ENCODE data around the gene SHLD1. TPM values are rescaled to one million over a fixed set of nuclear protein-coding genes. Genes with fewer than 3 reads are reported as not detected.
"Not testable (repeated sequence)": the region's sequence is repeated elsewhere in the genome, so short reads cannot be mapped to it uniquely, and the experiment has no call there.

Gene SHLD1
- total RNA-seq, 1 experiment from 2014 or later = 6.7 TPM

- no peak overlapping the region for H2BK12ac ChIP-seq (ENCODE audit: insufficient read length, low read depth, low read length)
These were observed 30.6 kb downstream of the SHLD1 start for GRCh38 chr20:5780846-5781217.

DNA sequence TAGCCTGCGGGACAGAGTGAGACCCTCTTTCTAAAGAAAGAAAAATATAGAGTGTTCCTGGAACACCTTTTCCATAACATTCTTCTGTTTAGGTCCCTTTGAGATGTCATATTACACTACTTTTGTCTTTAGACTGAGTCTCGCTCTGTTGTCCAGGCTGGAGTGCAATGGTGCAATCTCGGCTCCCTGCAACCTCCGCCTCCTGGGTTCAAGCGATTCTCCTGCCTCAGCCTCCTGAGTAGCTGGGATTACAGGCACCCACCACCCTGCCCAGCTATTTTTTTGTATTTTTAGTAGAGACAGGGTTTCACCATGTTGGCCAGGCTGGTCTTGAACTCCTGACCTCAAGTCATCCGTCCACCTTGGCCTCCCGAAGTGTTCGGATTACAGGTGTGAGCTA lies 31.2 kb downstream of the SHLD1 start:
- H2BK20ac ChIP-seq (ENCODE audit: low read depth, low read length, poor library complexity, severe bottlenecking); H4K20me1 ChIP-seq (ENCODE audit: control insufficient read depth, insufficient read depth, insufficient read length); H3T11ph ChIP-seq (ENCODE audit: low read length); H3K4me3 Mint-ChIP-seq; H2BK15ac ChIP-seq (ENCODE audit: low read depth, low read length); H2BK120ac ChIP-seq (ENCODE audit: low read depth, low read length, poor library complexity, severe bottlenecking); DNase-seq; H3K27ac Mint-ChIP-seq; H3K4me1 ChIP-seq (ENCODE audit: insufficient read depth, low read length); H3K27me3 Mint-ChIP-seq (ENCODE audit: low read depth); H3K23ac ChIP-seq (ENCODE audit: insufficient read length, low read depth, low read length); H3K14ac ChIP-seq (ENCODE audit: insufficient read depth, low read length); H3K4me2 ChIP-seq (ENCODE audit: insufficient read depth, insufficient read length, low read length); H3K4me1 Mint-ChIP-seq; H3K18ac ChIP-seq (ENCODE audit: insufficient read length, low read depth, low read length); H4K91ac ChIP-seq (ENCODE audit: insufficient read length, low read depth, low read length); H3K79me2 ChIP-seq (ENCODE audit: insufficient read depth, low read length); H3K9me3 Mint-ChIP-seq; H2BK12ac ChIP-seq (ENCODE audit: insufficient read length, low read depth, low read length); H3K27me3 ChIP-seq (ENCODE audit: insufficient read depth, low read length); H2AFZ ChIP-seq (ENCODE audit: low read length); H4K8ac ChIP-seq (replicated peaks; ENCODE audit: insufficient read length, low read depth, low read length); H2AK5ac ChIP-seq (ENCODE audit: insufficient read length, low read length); H3K56ac ChIP-seq (ENCODE audit: insufficient read length, low read depth, low read length); H3K9me3 ChIP-seq (ENCODE audit: control insufficient read depth, low read depth, low read length); H3K23me2 ChIP-seq (ENCODE audit: insufficient read length, low read depth, low read length, poor library complexity, severe bottlenecking); H3K4ac ChIP-seq (ENCODE audit: low read depth, low read length); H4K5ac ChIP-seq (ENCODE audit: insufficient read length, low read depth, low read length); H2BK5ac ChIP-seq (ENCODE audit: insufficient read length, low read length); H3K27ac ChIP-seq (ENCODE audit: insufficient read length, low read depth, low read length); H3K79me1 ChIP-seq (ENCODE audit: insufficient read depth, low read depth, low read length, poor library complexity, severe bottlenecking); H3K9ac ChIP-seq (ENCODE audit: extremely low read depth, insufficient read length, low read length): not testable (repeated sequence)
- WGBS (ENCODE audit: extremely low coverage, insufficient read length, low lambda C conversion rate) = no CpG with 5 or more reads among the region's 8 CpGs
- peaks cover 0 to 16% (median 11%) of the 10 kb centered on the region in 3 experiments; a peak in 5 of 7 replicates for H3K36me3 Mint-ChIP-seq (ENCODE audit: insufficient read depth in 1 of 3, low read depth in 3 of 3)

More at GRCh38 chr20:5780846-5781217, 30.6 kb downstream of the SHLD1 start:
- no peaks in the 10 kb centered on the region for H3K79me1 ChIP-seq (ENCODE audit: insufficient read depth, low read depth, low read length, poor library complexity, severe bottlenecking)
- no peaks in the 10 kb centered on the region for H4K20me1 ChIP-seq (ENCODE audit: control insufficient read depth, insufficient read depth, insufficient read length)
- no peak overlapping the region for H2BK20ac ChIP-seq (ENCODE audit: low read depth, low read length, poor library complexity, severe bottlenecking)
- H3K4me2 ChIP-seq (ENCODE audit: insufficient read depth, insufficient read length, low read length) = no peak overlapping the region
- Mint-ChIP-seq H3K27ac (no peak overlapping the region; a peak in 1 of 7 replicates), H3K9me3 (no peaks in the 10 kb centered on the region), H3K4me3 (no peak overlapping the region), H3K4me1 (peaks cover 2 to 5% of the 10 kb centered on the region in 2 experiments; a peak in 3 of 4 replicates), H3K27me3 (ENCODE audit: low read depth) (no peaks in the 10 kb centered on the region), H3K36me3 (ENCODE audit: insufficient read depth in 1 of 3, low read depth in 3 of 3) (peaks cover 0 to 16% (median 11%) of the 10 kb centered on the region in 3 experiments; a peak in 5 of 7 replicates)
- H3K79me2 ChIP-seq (ENCODE audit: insufficient read depth, low read length) = no peaks in the 10 kb centered on the region
- H3K9ac ChIP-seq (ENCODE audit: extremely low read depth, insufficient read length, low read length) = no peak overlapping the region
- DNase-seq = no peak
- H3K9me3 ChIP-seq (ENCODE audit: control insufficient read depth, low read depth, low read length) = no peaks in the 10 kb centered on the region
- H3K27ac ChIP-seq (ENCODE audit: insufficient read length, low read depth, low read length) = no peak overlapping the region
- H4K5ac ChIP-seq (ENCODE audit: insufficient read length, low read depth, low read length) = no peak overlapping the region
- WGBS (ENCODE audit: extremely low coverage, insufficient read length, low lambda C conversion rate) = no CpG with 5 or more reads among the region's 2 CpGs
- H4K91ac ChIP-seq (ENCODE audit: insufficient read length, low read depth, low read length) = no peak overlapping the region
- H2BK5ac ChIP-seq (ENCODE audit: insufficient read length, low read length) = no peak overlapping the region
- H3K4me1 ChIP-seq (ENCODE audit: insufficient read depth, low read length) = no peaks in the 10 kb centered on the region
- H3K23ac ChIP-seq (ENCODE audit: insufficient read length, low read depth, low read length) = no peak overlapping the region
- H3K4ac ChIP-seq (ENCODE audit: low read depth, low read length) = no peak overlapping the region
- no peak overlapping the region for H2AK5ac ChIP-seq (ENCODE audit: insufficient read length, low read length)
- H2BK120ac ChIP-seq (ENCODE audit: low read depth, low read length, poor library complexity, severe bottlenecking) = no peak overlapping the region
- H3K56ac ChIP-seq (ENCODE audit: insufficient read length, low read depth, low read length) = no peak overlapping the region
- H3K18ac ChIP-seq (ENCODE audit: insufficient read length, low read depth, low read length) = no peak overlapping the region
- no peak overlapping the region for H3K14ac ChIP-seq (ENCODE audit: insufficient read depth, low read length)
- H2AFZ ChIP-seq (ENCODE audit: low read length) = no peak overlapping the region
- no peak overlapping the region for H4K8ac ChIP-seq (replicated peaks; ENCODE audit: insufficient read length, low read depth, low read length)
- no peaks in the 10 kb centered on the region for H3K27me3 ChIP-seq (ENCODE audit: insufficient read depth, low read length)
- no peak overlapping the region for H2BK15ac ChIP-seq (ENCODE audit: low read depth, low read length)
- H3K23me2 ChIP-seq (ENCODE audit: insufficient read length, low read depth, low read length, poor library complexity, severe bottlenecking) = no peaks in the 10 kb centered on the region
- H3T11ph ChIP-seq (ENCODE audit: low read length) = no peak overlapping the region
- TF ChIP-seq, protein P1, sequence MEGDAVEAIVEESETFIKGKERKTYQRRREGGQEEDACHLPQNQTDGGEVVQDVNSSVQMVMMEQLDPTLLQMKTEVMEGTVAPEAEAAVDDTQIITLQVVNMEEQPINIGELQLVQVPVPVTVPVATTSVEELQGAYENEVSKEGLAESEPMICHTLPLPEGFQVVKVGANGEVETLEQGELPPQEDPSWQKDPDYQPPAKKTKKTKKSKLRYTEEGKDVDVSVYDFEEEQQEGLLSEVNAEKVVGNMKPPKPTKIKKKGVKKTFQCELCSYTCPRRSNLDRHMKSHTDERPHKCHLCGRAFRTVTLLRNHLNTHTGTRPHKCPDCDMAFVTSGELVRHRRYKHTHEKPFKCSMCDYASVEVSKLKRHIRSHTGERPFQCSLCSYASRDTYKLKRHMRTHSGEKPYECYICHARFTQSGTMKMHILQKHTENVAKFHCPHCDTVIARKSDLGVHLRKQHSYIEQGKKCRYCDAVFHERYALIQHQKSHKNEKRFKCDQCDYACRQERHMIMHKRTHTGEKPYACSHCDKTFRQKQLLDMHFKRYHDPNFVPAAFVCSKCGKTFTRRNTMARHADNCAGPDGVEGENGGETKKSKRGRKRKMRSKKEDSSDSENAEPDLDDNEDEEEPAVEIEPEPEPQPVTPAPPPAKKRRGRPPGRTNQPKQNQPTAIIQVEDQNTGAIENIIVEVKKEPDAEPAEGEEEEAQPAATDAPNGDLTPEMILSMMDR (conservative IDR thresholded peaks at IDR 0.05) = no peak

Data from H9 (cell line).